ENCODE data around the gene INHBE. TPM values are rescaled to one million over a fixed set of nuclear protein-coding genes. Genes with fewer than 3 reads are reported as not detected.

The INHBE gene
- total and polyA plus RNA-seq, 7 donors = 0.18 to 6.8 (median 0.57) TPM

GRCh38 chr12:57428965-57429364 is 26.1 kb upstream of the INHBE start:
- ATAC-seq (no peak), DNase-seq (no peak)
- Histone ChIP-seq H3K27ac (peak overlapping the region; percentile 95), H3K9me3 (no peaks in the 10 kb centered on the region), H3K27me3 (ENCODE audit: insufficient read depth in 3 of 3, low read length in 2 of 3) (no peaks in the 10 kb centered on the region), H3K4me1 (peaks cover 6% of the 10 kb centered on the region), H3K36me3 (ENCODE audit: insufficient read depth in 1 of 2, low read depth in 1 of 2) (peaks cover 0 to 10% of the 10 kb centered on the region in 2 donors), H3K4me3 (peak overlapping the region; percentile 79)
- intact Hi-C loops (cut with DNase I) = no loop called here
- TF ChIP-seq, protein P1, sequence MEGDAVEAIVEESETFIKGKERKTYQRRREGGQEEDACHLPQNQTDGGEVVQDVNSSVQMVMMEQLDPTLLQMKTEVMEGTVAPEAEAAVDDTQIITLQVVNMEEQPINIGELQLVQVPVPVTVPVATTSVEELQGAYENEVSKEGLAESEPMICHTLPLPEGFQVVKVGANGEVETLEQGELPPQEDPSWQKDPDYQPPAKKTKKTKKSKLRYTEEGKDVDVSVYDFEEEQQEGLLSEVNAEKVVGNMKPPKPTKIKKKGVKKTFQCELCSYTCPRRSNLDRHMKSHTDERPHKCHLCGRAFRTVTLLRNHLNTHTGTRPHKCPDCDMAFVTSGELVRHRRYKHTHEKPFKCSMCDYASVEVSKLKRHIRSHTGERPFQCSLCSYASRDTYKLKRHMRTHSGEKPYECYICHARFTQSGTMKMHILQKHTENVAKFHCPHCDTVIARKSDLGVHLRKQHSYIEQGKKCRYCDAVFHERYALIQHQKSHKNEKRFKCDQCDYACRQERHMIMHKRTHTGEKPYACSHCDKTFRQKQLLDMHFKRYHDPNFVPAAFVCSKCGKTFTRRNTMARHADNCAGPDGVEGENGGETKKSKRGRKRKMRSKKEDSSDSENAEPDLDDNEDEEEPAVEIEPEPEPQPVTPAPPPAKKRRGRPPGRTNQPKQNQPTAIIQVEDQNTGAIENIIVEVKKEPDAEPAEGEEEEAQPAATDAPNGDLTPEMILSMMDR (IDR thresholded peaks at IDR 0.05) = no peak
- WGBS, 3 donors = 61 to 77% (median 62%) methylated on average over 6 of the region's 6 CpGs

GRCh38 chr12:57429473-57430111 is 25.5 kb upstream of the INHBE start:
- H3K4me1 ChIP-seq = peaks cover 6% of the 10 kb centered on the region
- no peaks in the 10 kb centered on the region for H3K9me3 ChIP-seq
- DNase-seq (no peak), ATAC-seq (no peak)
- H3K27me3 ChIP-seq (ENCODE audit: insufficient read depth in 3 of 3, low read length in 2 of 3) = no peaks in the 10 kb centered on the region
- peaks cover 0 to 6% of the 10 kb centered on the region in 2 donors for H3K36me3 ChIP-seq (ENCODE audit: insufficient read depth in 1 of 2, low read depth in 1 of 2)
- peak overlapping the region; percentile 95 for H3K27ac ChIP-seq
- H3K4me3 ChIP-seq = peak overlapping the region; percentile 79
- intact Hi-C loops (cut with DNase I) = no loop called here
- 30 to 42% (median 31%) methylated on average over 9 of the region's 9 CpGs for WGBS, 3 donors
- TF ChIP-seq, protein P1 (IDR thresholded peaks at IDR 0.05) = no peak

DNA sequence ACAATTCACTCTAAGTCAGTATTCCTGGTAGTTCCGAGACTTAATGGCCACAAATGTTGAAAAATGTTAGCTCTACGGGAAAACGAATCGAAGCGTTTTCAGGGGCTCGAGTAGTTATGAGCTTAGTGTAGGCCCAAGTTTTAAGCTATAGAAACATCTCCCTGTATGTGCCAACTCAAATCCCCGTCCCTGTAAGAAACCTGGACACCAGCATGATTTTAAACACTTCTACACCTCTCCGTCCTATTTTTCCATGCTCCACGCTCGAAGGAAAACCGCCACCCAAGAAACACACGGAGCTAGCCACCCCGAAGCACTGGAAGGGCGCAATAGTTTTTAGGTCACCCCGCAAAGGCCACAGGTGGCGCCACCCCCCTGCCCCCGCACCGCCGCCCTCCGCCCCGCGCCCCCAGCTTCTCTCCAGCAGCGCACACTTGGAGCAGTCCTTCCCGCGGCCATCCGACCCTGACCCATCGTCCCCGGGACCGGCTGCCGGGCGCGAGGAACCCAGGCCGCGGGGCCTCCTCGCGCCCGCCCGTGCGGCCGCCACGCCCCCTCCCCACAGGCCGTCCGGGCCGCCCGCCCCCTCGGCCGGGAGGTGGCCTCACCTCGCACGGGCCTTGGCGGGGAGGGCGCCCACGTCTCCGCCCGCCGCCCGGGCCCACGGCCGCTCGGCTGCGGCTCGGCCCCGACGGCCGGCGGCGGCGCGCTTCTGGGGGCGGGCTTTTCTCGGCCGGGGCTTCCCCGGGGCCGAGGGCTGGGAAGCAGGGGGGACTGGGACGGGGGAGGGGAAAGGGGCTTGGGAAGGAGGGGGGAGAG is 24.8 kb upstream of the INHBE start:
- intact Hi-C loops (cut with DNase I) = no loop called here
- peak; percentile 69 to 77 (median 75) for ATAC-seq
- WGBS, 3 donors = 0 to 2% (median 0%) methylated on average over 43 to 74 of the region's 74 CpGs
- peaks cover 6% of the 10 kb centered on the region for H3K4me1 ChIP-seq
- H3K27ac ChIP-seq = peak overlapping the region; percentile 95
- no peaks in the 10 kb centered on the region for H3K9me3 ChIP-seq
- peak overlapping the region; percentile 79 for H3K4me3 ChIP-seq
- H3K27me3 ChIP-seq (ENCODE audit: insufficient read depth in 3 of 3, low read length in 2 of 3) = no peaks in the 10 kb centered on the region
- TF ChIP-seq, protein P1 (IDR thresholded peaks at IDR 0.05) = peak; percentile 12
- DNase-seq = peak; percentile 66 to 76
- H3K36me3 ChIP-seq (ENCODE audit: insufficient read depth in 1 of 2, low read depth in 1 of 2) = peaks cover 0 to 4% of the 10 kb centered on the region in 2 donors

DNA sequence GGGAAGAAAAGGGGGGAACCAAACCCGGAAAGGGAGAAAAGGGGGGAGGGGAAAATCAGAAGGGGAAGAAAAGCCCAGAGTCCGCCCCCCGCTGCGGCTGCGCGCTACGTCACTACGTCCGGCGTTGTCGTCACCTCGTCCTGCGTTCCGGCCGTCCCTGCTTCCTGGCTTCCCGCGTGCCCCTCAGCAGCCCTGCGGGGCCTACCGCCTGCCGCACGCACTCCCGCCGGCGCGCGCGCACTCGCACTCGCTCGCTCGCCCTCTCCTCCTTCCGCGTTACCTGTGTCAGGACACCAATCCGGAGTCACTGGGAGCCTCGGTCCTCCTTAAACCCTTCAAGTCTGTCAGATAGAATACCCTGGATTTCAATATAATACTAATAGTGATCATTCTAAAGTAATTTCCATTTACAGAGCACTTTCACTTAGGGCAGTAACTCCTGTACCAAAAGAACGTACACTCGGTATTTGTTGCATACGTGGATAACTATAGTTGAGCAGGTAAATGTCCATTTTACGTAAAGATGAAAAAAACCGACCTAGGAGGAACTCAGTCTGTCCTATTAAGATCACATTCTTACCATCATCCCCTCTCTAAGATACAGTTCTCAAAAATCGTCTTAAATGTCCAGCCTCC is 24.1 kb upstream of the INHBE start, which contains the start of gene R3HDM2:
TSS of gene R3HDM2 (minus strand) at position 113 of the 636 bp plus-strand sequence. CDS start 120,615 bp downstream, outside the sequence.
- 2 to 4% (median 4%) methylated on average over 17 to 41 of the region's 41 CpGs for WGBS, 3 donors
- intact Hi-C loops (cut with DNase I) = no loop called here
- TF ChIP-seq, protein P1 (IDR thresholded peaks at IDR 0.05) = no peak

More for the DNA sequence above, 24.1 kb upstream of the INHBE start, which contains the start of gene R3HDM2:
- ATAC-seq = peak; percentile 98 to 99 (median 98)
- H3K4me1 ChIP-seq = peaks cover 6% of the 10 kb centered on the region
- peak within 1 kb of the TSS; percentile 79 for H3K4me3 ChIP-seq
- H3K9me3 ChIP-seq = no peaks in the 10 kb centered on the region
- H3K27me3 ChIP-seq (ENCODE audit: insufficient read depth in 3 of 3, low read length in 2 of 3) = no peaks in the 10 kb centered on the region
- H3K36me3 ChIP-seq (ENCODE audit: insufficient read depth in 1 of 2, low read depth in 1 of 2) = no peaks in the 10 kb centered on the region
- H3K27ac ChIP-seq = peak within 1 kb of the TSS; percentile 95
- DNase-seq = peak; percentile 96 to 98
